Ishikawa (cell line): Measurements from ENCODE around the gene ASIC2.

ENCODE experiments used
- CREB1 ChIP-seq: IDR thresholded peaks from 2 replicates; pipeline ENCODE4 v1.6.1; 2012; ENCODE audit warnings: low read depth
- EP300 ChIP-seq: IDR thresholded peaks from 2 replicates; pipeline ENCODE4 v1.6.1; 2012; ENCODE audit warnings: borderline replicate concordance
- TAF1 ChIP-seq: IDR thresholded peaks from 2 replicates; pipeline ENCODE4 v1.6.1; 2012; ENCODE audit warnings: low read depth, mild to moderate bottlenecking
- TF ChIP-seq, protein P1 (sequence below): IDR thresholded peaks from 2 replicates; pipeline ENCODE4 v1.6.1; 2012; ENCODE audit warnings: low read depth, mild to moderate bottlenecking

DNA sequence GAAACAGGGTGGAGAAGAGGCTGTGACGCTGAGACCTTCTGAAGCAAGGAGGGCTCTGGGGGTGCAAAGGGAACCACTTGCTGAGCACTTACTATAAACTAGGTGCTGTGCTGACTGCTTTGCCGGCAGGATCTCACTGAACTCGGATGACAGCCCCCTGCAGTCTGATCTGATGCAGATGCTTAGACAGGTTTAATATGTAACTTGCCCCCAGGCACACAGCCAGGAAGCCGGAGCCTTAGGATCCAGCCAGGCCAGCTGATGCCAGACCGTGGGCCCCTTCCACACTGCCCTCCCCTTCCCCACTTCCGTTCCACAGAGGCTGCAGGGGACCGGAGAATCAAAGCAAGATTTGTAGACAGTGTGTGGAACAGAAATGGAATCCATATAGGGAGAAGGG is 278.3 kb downstream of the ASIC2 start:
- TF ChIP-seq CREB1: no peak
- TF ChIP-seq, protein P1, sequence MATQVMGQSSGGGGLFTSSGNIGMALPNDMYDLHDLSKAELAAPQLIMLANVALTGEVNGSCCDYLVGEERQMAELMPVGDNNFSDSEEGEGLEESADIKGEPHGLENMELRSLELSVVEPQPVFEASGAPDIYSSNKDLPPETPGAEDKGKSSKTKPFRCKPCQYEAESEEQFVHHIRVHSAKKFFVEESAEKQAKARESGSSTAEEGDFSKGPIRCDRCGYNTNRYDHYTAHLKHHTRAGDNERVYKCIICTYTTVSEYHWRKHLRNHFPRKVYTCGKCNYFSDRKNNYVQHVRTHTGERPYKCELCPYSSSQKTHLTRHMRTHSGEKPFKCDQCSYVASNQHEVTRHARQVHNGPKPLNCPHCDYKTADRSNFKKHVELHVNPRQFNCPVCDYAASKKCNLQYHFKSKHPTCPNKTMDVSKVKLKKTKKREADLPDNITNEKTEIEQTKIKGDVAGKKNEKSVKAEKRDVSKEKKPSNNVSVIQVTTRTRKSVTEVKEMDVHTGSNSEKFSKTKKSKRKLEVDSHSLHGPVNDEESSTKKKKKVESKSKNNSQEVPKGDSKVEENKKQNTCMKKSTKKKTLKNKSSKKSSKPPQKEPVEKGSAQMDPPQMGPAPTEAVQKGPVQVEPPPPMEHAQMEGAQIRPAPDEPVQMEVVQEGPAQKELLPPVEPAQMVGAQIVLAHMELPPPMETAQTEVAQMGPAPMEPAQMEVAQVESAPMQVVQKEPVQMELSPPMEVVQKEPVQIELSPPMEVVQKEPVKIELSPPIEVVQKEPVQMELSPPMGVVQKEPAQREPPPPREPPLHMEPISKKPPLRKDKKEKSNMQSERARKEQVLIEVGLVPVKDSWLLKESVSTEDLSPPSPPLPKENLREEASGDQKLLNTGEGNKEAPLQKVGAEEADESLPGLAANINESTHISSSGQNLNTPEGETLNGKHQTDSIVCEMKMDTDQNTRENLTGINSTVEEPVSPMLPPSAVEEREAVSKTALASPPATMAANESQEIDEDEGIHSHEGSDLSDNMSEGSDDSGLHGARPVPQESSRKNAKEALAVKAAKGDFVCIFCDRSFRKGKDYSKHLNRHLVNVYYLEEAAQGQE: no peak
- no peak for TF ChIP-seq TAF1
- no peak for TF ChIP-seq EP300
